NK-92 (cell line): ENCODE measurements around the gene BOLL.
"Not testable (repeated sequence)": the region's sequence is repeated elsewhere in the genome, so short reads cannot be mapped to it uniquely, and the experiment has no call there.

ENCODE experiments used
- DNase-seq: peaks from one replicate; lab custom pipeline; 2025; ENCODE audit not compliant: unreplicated experiment; lab: John Stamatoyannopoulos, UW

Gene BOLL, protein sequence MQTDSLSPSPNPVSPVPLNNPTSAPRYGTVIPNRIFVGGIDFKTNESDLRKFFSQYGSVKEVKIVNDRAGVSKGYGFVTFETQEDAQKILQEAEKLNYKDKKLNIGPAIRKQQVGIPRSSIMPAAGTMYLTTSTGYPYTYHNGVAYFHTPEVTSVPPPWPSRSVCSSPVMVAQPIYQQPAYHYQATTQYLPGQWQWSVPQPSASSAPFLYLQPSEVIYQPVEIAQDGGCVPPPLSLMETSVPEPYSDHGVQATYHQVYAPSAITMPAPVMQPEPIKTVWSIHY

DNA sequence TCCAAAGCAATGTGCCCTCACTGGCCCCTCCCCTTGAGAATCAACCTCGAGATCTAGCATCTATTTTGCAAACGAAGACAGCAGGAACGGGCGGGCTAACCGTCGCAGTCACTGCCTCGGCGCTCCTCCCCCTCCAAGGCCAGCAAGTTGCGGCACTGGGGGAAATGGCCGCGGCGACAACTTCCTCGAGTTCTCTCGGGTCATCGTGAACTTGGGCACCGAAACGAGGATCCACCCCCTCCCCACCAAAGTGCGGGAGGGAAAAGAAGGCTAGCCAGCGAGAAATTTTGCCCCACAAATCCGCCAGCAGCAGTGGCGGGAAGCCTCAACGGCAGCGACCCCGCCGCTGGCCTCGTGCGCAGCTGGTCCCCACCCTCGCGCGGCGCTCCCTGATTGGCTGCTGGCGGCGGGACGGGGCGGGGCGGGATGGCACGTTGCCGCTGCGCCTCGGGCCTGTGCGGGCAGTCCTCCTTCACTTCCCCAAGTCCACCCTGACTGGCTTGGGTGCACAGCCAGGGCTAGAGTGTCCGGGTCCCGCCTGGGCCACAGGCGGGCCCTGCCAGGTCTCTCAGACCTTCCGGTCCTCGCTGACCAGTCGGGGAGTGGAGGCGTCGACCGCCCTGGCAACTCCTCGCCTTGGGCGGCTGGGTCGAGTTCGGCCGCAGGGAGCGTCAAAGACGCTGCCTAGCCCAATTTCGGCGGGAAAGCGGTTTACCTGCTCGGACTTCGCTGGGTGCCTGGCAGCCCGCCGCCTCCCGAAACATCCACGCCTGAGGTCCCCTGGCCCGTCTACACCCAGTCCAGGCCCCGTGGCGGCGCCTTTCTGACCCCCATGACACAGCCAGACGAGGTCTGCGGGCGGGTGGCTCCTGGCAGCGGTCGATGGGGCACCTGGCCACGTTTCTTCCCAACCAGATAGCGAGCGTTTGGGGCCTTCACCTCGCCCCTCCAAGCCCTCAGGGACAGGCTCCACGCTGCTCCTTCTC, at the start of gene BOLL:
Gene BOLL, minus strand, starts transcription at position 364 of the 986 bp plus-strand sequence. CDS start 3,469 bp downstream, outside the sequence.
- no peak for DNase-seq

GRCh38 chr2:197834771-197835170, 49.7 kb upstream of the BOLL start:
- not testable (repeated sequence) for DNase-seq

DNA sequence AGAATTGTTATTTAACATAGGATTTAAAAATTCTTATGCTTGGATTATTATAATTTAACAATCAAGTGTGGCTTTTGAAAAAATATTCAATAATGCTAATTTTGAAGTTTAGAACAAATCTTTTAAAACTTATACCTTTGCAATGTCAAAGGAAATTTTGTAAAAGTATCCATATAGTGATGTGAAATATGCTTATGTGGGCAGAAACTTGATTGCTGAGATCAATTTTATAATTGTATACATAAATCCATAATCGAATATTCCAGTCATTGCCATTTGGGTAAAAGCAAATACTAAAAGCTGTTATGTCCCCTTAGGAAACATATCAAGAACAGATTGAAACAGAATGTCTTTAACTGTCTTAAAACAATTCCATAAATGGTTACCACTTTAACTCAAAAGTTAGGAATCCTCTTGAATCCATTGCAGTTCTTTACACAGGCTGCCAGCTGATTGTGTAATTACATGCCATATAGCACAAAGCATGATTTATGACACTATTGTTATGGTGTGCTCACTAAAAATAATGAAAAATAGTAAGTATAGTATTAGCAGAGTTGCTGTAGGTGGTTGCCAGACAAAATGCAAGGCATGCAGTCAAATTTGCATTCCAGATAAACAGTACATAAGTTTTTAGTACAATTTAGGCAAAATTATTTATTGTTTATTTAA, 43.5 kb upstream of the BOLL start:
- no peak for DNase-seq

DNA sequence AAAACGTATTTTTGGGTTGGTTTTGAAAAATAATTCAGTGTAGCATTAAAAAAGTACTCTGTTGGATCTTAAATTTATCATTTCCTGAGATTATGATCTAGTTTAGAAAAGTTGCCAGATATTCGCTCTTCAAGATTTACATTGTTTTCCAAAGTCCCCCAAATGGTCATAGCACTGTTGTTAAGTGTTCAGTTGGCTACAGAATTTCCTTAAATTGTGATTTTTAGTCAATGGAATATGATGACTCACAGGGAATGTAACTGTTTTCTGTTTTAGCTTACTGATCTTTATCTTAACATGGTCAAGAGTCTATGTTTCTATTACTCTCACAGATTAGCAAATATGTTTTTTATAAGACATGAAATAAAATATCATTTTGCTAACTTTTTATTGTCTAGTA, 42.5 kb upstream of the BOLL start:
- no peak for DNase-seq

- no peak for DNase-seq
These were observed 37.2 kb upstream of the BOLL start for GRCh38 chr2:197822333-197822732.

DNA sequence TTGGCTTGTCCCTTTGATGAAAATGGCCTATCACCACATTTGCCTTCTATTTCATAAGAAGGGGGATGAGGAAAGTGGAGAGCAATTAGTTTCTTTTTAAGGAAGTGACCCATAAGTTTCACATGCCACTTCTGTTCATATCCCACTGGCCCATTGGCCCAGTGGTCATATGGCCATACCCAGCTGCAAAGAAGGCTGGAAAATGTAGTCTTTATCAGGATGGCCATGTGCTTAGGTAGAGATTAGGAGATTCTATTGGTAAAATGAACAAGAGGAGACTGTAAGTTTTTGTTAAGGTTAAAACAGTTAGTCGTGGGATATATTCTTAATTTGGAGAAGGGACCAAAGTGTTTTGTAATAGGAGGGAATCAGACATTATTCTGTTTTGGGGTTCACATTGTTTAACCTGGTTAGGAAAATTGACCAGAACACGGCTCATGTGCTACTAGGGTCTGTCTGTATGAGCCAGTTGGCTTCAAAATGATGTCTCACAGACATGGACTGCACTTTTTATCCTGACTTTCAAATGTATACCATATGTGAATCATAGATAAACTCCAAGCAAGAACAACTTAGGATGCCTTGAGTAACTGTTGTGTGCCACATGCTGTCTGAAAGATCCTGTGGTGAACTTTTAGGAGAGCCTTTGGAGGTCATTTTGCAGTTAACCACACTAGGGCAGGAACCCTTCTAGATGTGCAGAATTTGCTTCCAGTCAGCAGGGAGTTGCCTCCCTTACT, 36.6 kb upstream of the BOLL start:
- no peak for DNase-seq

DNA sequence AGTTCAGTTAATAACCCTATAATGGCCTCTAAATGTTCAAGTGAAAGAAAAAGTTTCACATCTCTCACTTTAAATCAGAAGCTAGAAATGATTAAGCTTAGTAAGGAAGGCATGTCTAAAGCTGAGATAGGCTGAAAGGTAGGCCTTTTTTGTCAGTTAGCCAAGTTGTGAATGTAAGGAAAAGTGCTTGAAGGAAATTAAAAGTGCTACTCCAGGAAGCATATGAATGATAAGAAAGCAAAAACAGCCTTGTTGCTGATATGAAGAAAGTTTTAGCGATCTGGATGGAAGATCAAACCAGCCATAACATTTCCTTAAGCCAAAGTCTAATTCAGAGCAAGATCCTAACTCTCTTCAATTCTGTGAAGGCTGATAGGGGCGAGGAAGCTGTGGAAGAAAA, 29.4 kb upstream of the BOLL start:
- no peak for DNase-seq

GRCh38 chr2:197813093-197813787, 28.1 kb upstream of the BOLL start:
- DNase-seq, result no peak

DNA sequence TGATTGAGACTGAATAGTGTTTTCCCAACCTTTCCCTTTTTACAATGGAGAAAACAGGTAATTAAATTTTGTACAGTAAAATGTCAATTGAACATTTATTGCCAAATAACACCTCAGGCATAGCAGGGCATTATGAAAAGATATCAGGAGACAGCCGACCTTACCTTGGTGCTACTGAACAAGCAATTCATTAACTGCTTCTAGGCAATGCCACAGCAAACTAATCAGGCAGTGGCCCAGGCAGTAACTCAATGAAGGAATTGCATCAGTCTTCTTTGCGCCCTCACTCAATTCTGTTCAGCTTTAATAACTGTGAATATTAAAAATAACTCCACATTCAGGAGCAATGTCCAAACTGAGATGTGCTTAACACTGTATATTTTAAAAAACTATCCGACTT, 25.4 kb upstream of the BOLL start:
- no peak for DNase-seq

GRCh38 chr2:197810016-197810415, 24.9 kb upstream of the BOLL start:
- DNase-seq, result no peak

DNA sequence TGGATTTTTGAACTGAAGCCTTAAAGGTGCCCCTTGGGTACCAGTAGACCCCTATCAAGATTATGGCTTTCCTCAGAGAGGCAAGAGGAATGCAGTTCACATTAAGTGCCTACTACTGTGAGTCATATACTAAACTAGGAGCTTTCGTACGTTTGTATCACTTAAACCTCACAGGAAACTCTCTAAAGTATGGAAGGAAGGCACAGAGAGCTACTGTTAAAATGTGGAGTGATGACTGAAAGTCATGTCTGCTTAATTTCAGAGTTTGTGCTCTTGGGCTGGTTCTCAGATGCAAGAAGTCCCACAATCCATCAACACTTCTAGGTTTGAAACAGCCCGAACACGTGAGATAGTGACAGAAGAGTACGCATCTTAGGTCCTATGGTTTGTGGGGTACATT, 23.9 kb upstream of the BOLL start:
- DNase-seq, result no peak

- no peak for DNase-seq
These were observed 20.9 kb upstream of the BOLL start for GRCh38 chr2:197805715-197806633.

GRCh38 chr2:197804758-197805714, 19.9 kb upstream of the BOLL start:
- DNase-seq, result no peak

GRCh38 chr2:197804049-197804757, 19.1 kb upstream of the BOLL start, which contains the start of gene PLCL1:
TSS of gene PLCL1 (plus strand) at chr2:197804593.
- peak; percentile 35 for DNase-seq

DNA sequence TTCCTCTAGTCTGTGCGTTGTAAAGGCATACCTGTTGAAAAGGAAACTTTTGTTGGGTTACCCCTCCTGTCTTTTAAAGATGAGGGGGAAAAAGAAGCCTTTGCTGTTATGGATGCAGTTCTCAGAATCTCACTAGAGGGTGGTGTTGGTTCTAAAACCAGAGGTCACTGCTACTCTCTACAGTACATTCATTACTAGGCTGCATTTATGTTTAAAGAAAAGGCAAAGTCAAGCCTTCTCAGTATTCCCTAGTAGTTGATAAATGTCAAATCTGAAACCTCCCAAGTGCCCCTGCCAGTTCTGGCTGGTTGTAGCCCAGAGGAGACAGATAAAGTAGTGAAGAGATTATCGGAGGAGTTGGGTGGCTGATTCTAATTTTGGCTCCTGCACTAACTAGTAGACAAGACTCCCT, 17.9 kb upstream of the BOLL start:
- no peak for DNase-seq

DNA sequence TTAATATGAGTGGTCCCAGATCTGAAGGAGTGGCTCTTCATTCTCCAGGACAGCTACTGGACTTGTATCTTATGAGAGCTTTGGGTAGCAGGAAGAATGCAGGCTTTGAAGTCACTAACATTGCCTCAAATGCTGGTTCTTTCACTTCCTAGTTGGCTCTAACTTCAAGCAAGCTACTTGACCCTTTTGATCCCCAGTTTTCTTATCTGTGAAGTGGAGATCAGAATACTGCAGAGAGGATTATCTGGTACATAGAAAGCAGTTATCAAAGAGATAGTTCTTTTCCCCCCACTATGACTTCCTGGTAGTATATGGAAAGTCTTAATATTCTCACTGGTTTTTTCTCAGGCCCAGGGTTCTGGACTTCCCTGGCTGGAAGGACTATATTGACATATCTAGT, 15.9 kb upstream of the BOLL start:
- DNase-seq, result no peak

DNA sequence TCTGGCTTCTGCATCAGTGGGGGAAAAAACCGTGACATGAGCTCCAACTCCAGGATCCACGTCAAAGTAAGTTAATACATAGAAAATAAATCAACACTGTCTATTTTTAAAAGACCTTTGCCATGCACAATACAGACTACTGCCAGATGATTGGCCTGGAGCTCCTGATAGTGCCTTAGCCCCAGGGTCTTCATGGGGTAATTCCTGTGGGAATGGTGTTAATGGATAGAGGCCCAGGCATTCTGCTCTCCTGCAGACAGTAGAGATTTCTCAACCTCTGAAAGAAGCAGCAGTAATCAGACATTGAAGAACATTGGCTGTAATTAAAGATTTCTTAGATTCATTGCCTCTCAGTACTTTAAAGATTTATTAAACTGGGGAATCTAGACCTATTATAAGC, 15.0 kb upstream of the BOLL start:
- DNase-seq, result no peak
